ENCODE measurements around the gene ALK.

The ALK gene

DNA sequence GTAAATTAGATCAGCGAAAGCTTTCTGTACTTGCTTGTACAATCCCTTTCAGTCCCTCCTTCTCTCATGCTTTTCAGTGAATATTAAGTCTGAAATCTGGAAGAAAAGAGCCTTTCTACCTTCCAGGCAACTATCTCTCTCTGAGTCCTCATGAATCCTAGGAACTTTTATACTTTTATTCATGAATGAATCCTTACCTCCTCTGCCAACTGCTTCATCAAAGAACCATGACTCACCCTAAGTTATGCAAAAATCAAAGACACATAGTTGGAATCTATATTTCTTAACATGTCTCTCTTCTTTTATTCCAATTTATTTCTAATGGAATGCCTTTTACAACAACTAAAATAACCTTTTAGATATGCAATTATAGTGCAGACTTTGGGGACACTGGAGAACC is 412.0 kb downstream of the ALK start:
- ChIA-PET CTCF (no interaction called here), POLR2A (no interaction called here)
- no peak overlapping the region for H3K27ac ChIP-seq (ENCODE audit: extremely low read depth, low read depth, low read length)
- TF ChIP-seq ZNF521 (tag by site-specific recombination; IDR thresholded peaks at IDR 0.05) = no peak
- no peak for TF ChIP-seq GLIS1 (tag by site-specific recombination; IDR thresholded peaks at IDR 0.05)
- TF ChIP-seq ZBTB1 (tag by site-specific recombination; IDR thresholded peaks at IDR 0.05) = no peak
- no peak for TF ChIP-seq ZSCAN16 (tag by site-specific recombination; IDR thresholded peaks at IDR 0.05)
- no peak for TF ChIP-seq BCL6B (tag by site-specific recombination; IDR thresholded peaks at IDR 0.05)
- no peak for TF ChIP-seq ZNF596 (tag by site-specific recombination; IDR thresholded peaks at IDR 0.05)
- H3K4me1 ChIP-seq (ENCODE audit: control insufficient read depth, insufficient read depth, low read length) = no peaks in the 10 kb centered on the region
- H3K9me3 ChIP-seq (ENCODE audit: control insufficient read depth, insufficient read depth, low read depth, low read length) = no peaks in the 10 kb centered on the region
- no peak overlapping the region for H3K4me3 ChIP-seq (ENCODE audit: low read depth, low read length)
- H3K36me3 ChIP-seq (ENCODE audit: control insufficient read depth in 2 of 2, insufficient read depth in 1 of 2, low read length in 2 of 2) = no peaks in the 10 kb centered on the region

DNA sequence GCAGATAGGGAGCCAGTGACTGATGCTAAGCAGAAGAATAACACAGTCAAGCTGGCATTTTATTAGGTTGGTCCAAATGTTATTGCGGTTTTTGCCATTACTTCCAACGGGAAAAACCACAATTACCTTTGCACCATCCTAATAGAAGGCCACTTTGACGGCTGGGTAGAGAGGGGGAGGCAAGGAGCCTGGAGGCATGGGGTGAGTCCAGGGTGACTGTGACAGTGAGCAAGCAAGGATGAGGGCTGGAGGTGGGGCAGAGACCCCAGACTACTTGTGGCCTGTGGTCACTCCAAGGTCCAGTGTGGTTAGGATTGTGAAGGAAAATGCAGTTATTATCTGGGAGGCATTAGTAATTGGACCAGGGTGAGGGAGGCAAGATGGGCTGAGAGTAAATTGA is 416.6 kb downstream of the ALK start:
- no peak for TF ChIP-seq ZBTB48 (tag by site-specific recombination; IDR thresholded peaks at IDR 0.05)
- no peak for TF ChIP-seq ZNF324 (tag by site-specific recombination; IDR thresholded peaks at IDR 0.05)
- no peak for TF ChIP-seq ZNF544 (tag by site-specific recombination; IDR thresholded peaks at IDR 0.05)
- TF ChIP-seq ZNF211 (tag by site-specific recombination; IDR thresholded peaks at IDR 0.05; ENCODE audit: low read depth) = no peak
- TF ChIP-seq ZIC2 (tag by site-specific recombination; IDR thresholded peaks at IDR 0.05) = no peak
- no peak for TF ChIP-seq ZNF530 (tag by site-specific recombination; IDR thresholded peaks at IDR 0.05; ENCODE audit: low read depth)
- TF ChIP-seq, protein P1, sequence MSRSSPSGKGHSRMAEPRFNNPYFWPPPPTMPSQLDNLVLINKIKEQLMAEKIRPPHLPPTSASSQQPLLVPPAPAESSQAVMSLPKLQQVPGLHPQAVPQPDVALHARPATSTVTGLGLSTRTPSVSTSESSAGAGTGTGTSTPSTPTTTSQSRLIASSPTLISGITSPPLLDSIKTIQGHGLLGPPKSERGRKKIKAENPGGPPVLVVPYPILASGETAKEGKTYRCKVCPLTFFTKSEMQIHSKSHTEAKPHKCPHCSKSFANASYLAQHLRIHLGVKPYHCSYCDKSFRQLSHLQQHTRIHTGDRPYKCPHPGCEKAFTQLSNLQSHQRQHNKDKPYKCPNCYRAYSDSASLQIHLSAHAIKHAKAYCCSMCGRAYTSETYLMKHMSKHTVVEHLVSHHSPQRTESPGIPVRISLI (tag by site-specific recombination; IDR thresholded peaks at IDR 0.05) = no peak
- no peak for TF ChIP-seq ZSCAN23 (tag by site-specific recombination; IDR thresholded peaks at IDR 0.05)
- TF ChIP-seq ZNF600 (tag by site-specific recombination; IDR thresholded peaks at IDR 0.05) = no peak
- TF ChIP-seq KLF7 (tag by site-specific recombination; IDR thresholded peaks at IDR 0.05; ENCODE audit: borderline replicate concordance) = no peak
- TF ChIP-seq OVOL3 (tag by site-specific recombination; IDR thresholded peaks at IDR 0.05) = no peak
- TF ChIP-seq ZNF792 (tag by site-specific recombination; IDR thresholded peaks at IDR 0.05) = no peak
- no peak for TF ChIP-seq ZNF660 (tag by site-specific recombination; IDR thresholded peaks at IDR 0.05)
- no peak for TF ChIP-seq ZFP37 (tag by site-specific recombination; IDR thresholded peaks at IDR 0.05)
- no peak for TF ChIP-seq MEIS1 (CRISPR knock-in tag; IDR thresholded peaks at IDR 0.05; ENCODE audit: borderline replicate concordance)
- no peak for TF ChIP-seq ZNF169 (tag by site-specific recombination; IDR thresholded peaks at IDR 0.05)
- TF ChIP-seq RBAK (tag by site-specific recombination; IDR thresholded peaks at IDR 0.05) = no peak
- TF ChIP-seq, protein P2, sequence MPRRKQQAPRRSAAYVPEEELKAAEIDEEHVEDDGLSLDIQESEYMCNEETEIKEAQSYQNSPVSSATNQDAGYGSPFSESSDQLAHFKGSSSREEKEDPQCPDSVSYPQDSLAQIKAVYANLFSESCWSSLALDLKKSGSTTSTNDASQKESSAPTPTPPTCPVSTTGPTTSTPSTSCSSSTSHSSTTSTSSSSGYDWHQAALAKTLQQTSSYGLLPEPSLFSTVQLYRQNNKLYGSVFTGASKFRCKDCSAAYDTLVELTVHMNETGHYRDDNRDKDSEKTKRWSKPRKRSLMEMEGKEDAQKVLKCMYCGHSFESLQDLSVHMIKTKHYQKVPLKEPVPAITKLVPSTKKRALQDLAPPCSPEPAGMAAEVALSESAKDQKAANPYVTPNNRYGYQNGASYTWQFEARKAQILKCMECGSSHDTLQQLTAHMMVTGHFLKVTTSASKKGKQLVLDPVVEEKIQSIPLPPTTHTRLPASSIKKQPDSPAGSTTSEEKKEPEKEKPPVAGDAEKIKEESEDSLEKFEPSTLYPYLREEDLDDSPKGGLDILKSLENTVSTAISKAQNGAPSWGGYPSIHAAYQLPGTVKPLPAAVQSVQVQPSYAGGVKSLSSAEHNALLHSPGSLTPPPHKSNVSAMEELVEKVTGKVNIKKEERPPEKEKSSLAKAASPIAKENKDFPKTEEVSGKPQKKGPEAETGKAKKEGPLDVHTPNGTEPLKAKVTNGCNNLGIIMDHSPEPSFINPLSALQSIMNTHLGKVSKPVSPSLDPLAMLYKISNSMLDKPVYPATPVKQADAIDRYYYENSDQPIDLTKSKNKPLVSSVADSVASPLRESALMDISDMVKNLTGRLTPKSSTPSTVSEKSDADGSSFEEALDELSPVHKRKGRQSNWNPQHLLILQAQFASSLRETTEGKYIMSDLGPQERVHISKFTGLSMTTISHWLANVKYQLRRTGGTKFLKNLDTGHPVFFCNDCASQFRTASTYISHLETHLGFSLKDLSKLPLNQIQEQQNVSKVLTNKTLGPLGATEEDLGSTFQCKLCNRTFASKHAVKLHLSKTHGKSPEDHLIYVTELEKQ (tag by site-specific recombination; IDR thresholded peaks at IDR 0.05; ENCODE audit: borderline replicate concordance) = no peak
- TF ChIP-seq ZNF785 (tag by site-specific recombination; IDR thresholded peaks at IDR 0.05) = no peak
- Histone ChIP-seq H3K27ac (ENCODE audit: extremely low read depth, low read depth, low read length) (no peak overlapping the region), H3K36me3 (ENCODE audit: control insufficient read depth in 2 of 2, insufficient read depth in 1 of 2, low read length in 2 of 2) (no peaks in the 10 kb centered on the region), H3K4me3 (ENCODE audit: low read depth, low read length) (no peak overlapping the region), H3K9me3 (ENCODE audit: control insufficient read depth, insufficient read depth, low read depth, low read length) (no peaks in the 10 kb centered on the region), H3K4me1 (ENCODE audit: control insufficient read depth, insufficient read depth, low read length) (peaks cover 7% of the 10 kb centered on the region; the same call in 1 of the 2 replicates)
- POLR2A ChIA-PET = no interaction called here
- CTCF ChIA-PET = no interaction called here

All from HEK293 (cell line).